ENCODE results near the gene C22orf23. TPM values are rescaled to one million over a fixed set of nuclear protein-coding genes. Genes with fewer than 3 reads are reported as not detected.

The C22orf23 gene
- total RNA-seq, 1 experiment from 2014 or later, result 0.47 TPM

DNA sequence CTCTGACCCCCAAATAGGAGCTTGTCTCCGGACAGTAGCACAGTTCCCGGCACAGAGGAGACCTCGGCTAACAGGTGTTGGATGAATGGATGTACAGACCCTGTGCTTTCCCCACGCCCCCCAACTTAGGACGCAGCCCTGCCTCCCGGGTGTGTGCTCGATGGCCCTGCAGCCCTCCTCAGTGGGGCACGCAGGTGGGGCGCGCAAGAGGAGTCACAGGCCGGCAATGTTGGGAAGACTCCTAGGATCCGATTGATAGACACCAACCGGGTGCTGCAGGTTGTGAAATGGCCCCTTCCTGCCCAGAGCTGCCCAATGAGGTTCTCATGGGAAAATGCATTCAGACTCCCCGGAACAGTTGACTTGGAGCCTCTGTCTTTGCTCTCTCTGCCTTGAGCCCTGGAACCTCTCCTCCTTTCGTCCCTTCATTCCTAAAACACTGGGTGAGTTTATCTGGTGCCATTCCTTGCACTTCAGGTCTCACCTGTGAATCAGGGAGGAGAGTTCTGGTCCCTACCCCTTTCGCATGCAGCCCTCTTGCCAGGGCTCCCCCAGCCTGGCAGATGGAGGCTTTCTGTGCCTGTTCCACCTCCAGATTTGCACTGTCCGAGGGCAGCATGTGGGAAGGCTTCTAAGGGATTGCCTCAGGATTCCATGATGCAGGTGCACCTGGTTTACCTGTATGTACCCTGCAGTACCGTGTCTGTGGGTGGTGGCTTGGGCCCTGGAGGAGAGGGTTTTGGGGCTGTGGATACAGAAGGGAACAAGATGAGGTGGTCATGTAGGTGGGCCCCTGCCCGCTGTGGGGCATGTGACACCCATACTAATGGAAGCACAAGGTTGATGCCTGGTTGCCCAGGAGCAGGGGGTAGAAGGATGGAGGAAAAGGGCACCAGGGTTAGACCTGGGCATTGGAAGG is 46.1 kb downstream of the C22orf23 start:
- H2AFZ ChIP-seq (ENCODE audit: low read depth, low read length, poor library complexity, severe bottlenecking), result no peak overlapping the region
- peak overlapping the region; percentile 99 for H3K4me2 ChIP-seq (ENCODE audit: low read length)
- H4K20me1 ChIP-seq (ENCODE audit: insufficient read depth), result no peaks in the 10 kb centered on the region
- H3K36me3 ChIP-seq (ENCODE audit: control insufficient read depth in 1 of 2, insufficient read depth in 2 of 2, low read length in 2 of 2), result peaks cover 0 to 1% of the 10 kb centered on the region in 2 experiments; a peak in 2 of 4 replicates
- ChIA-PET POLR2A (no interaction called here), RAD21 (ENCODE audit: low non-redundant PET in 1 of 2, low total read pairs in 2 of 2, uncharacterized antibody in 2 of 2, unreplicated experiment in 2 of 2) (no interaction called here), CTCF (interaction anchor here (1.3 kb wide), 1 partner anchor 14 kb away, joined by 4 read pairs; no protein-coding TSS in a partner anchor)
- no peaks in the 10 kb centered on the region for H3K9me3 ChIP-seq (ENCODE audit: control insufficient read depth in 1 of 2, insufficient read depth in 1 of 2, low read depth in 1 of 2, low read length in 2 of 2)
- peaks cover 22 to 39% of the 10 kb centered on the region in 2 experiments for H3K4me1 ChIP-seq (ENCODE audit: control insufficient read depth in 1 of 2, insufficient read depth in 2 of 2, low read length in 2 of 2)
- TSS peak; percentile 51 for BruUV-seq (replicated peaks)
- H3K9me2 ChIP-seq (ENCODE audit: insufficient read depth), result no peaks in the 10 kb centered on the region
- intact Hi-C loops (cut with micrococcal nuclease), result no loop called here
- ATAC-seq (no peak), DNase-seq (ENCODE audit: low read depth, low spot score) (no peak)
- peaks cover 31% of the 10 kb centered on the region for H3K79me2 ChIP-seq (ENCODE audit: insufficient read depth, low read length)
- TF ChIP-seq ELF1 (IDR thresholded peaks at IDR 0.05; ENCODE audit: borderline replicate concordance, low read depth) (no peak), SRF (IDR thresholded peaks at IDR 0.05; ENCODE audit: low read depth) (no peak), RAD21 (IDR thresholded peaks at IDR 0.05; ENCODE audit: low read depth) (no peak), CBX3 (IDR thresholded peaks at IDR 0.05; ENCODE audit: low read depth) (no peak), EGR1 (IDR thresholded peaks at IDR 0.05; ENCODE audit: low read depth) (no peak), TCF7L2 (IDR thresholded peaks at IDR 0.05; ENCODE audit: borderline replicate concordance, extremely low read depth, insufficient read depth, insufficient read length) (no peak), CEBPB (IDR thresholded peaks at IDR 0.05; ENCODE audit: low read depth) (no peak), FOSL1 (IDR thresholded peaks at IDR 0.05; ENCODE audit: low read depth) (no peak), POLR2AphosphoS5 (IDR thresholded peaks at IDR 0.05; ENCODE audit: low read depth, low read length) (no peak), JUND (IDR thresholded peaks at IDR 0.05) (no peak), SIN3A (IDR thresholded peaks at IDR 0.05; ENCODE audit: low read depth) (no peak), YY1 (IDR thresholded peaks at IDR 0.05; ENCODE audit: extremely low read depth, insufficient replicate concordance, low read depth, low read length) (no peak), EZH2phosphoT487 (IDR thresholded peaks at IDR 0.05; ENCODE audit: borderline replicate concordance) (no peak), SP1 (IDR thresholded peaks at IDR 0.05; ENCODE audit: low read depth) (no peak)
- TF ChIP-seq, protein P1, sequence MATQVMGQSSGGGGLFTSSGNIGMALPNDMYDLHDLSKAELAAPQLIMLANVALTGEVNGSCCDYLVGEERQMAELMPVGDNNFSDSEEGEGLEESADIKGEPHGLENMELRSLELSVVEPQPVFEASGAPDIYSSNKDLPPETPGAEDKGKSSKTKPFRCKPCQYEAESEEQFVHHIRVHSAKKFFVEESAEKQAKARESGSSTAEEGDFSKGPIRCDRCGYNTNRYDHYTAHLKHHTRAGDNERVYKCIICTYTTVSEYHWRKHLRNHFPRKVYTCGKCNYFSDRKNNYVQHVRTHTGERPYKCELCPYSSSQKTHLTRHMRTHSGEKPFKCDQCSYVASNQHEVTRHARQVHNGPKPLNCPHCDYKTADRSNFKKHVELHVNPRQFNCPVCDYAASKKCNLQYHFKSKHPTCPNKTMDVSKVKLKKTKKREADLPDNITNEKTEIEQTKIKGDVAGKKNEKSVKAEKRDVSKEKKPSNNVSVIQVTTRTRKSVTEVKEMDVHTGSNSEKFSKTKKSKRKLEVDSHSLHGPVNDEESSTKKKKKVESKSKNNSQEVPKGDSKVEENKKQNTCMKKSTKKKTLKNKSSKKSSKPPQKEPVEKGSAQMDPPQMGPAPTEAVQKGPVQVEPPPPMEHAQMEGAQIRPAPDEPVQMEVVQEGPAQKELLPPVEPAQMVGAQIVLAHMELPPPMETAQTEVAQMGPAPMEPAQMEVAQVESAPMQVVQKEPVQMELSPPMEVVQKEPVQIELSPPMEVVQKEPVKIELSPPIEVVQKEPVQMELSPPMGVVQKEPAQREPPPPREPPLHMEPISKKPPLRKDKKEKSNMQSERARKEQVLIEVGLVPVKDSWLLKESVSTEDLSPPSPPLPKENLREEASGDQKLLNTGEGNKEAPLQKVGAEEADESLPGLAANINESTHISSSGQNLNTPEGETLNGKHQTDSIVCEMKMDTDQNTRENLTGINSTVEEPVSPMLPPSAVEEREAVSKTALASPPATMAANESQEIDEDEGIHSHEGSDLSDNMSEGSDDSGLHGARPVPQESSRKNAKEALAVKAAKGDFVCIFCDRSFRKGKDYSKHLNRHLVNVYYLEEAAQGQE (IDR thresholded peaks at IDR 0.05; ENCODE audit: low read depth), result no peak
- TF ChIP-seq, protein P2, sequence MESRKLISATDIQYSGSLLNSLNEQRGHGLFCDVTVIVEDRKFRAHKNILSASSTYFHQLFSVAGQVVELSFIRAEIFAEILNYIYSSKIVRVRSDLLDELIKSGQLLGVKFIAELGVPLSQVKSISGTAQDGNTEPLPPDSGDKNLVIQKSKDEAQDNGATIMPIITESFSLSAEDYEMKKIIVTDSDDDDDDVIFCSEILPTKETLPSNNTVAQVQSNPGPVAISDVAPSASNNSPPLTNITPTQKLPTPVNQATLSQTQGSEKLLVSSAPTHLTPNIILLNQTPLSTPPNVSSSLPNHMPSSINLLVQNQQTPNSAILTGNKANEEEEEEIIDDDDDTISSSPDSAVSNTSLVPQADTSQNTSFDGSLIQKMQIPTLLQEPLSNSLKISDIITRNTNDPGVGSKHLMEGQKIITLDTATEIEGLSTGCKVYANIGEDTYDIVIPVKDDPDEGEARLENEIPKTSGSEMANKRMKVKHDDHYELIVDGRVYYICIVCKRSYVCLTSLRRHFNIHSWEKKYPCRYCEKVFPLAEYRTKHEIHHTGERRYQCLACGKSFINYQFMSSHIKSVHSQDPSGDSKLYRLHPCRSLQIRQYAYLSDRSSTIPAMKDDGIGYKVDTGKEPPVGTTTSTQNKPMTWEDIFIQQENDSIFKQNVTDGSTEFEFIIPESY (IDR thresholded peaks at IDR 0.05; ENCODE audit: extremely low read depth, insufficient replicate concordance, low read length), result no peak
- TF ChIP-seq, protein P3, sequence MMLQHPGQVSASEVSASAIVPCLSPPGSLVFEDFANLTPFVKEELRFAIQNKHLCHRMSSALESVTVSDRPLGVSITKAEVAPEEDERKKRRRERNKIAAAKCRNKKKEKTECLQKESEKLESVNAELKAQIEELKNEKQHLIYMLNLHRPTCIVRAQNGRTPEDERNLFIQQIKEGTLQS (IDR thresholded peaks at IDR 0.05), result no peak
- TF ChIP-seq, protein P4, sequence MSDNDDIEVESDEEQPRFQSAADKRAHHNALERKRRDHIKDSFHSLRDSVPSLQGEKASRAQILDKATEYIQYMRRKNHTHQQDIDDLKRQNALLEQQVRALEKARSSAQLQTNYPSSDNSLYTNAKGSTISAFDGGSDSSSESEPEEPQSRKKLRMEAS (IDR thresholded peaks at IDR 0.05), result no peak
- H3K27ac ChIP-seq (ENCODE audit: low read depth, low read length), result peak overlapping the region; percentile 96
- peak overlapping the region; percentile 62 to 86 for H3K4me3 ChIP-seq (replicated peaks in 1 of 2; ENCODE audit: low read depth in 1 of 2, low read length in 2 of 2)
- H3K27me3 ChIP-seq (ENCODE audit: insufficient read depth, low read length), result no peaks in the 10 kb centered on the region
- peak overlapping the region; percentile 82 for H3K9ac ChIP-seq (ENCODE audit: low read length)
